Suppressor macrophage treated with lipopolysaccharide for 1 hour (primary cell): ENCODE data around the gene VILL.
"Not testable (repeated sequence)": the region's sequence is repeated elsewhere in the genome, so short reads cannot be mapped to it uniquely, and the experiment has no call there.

Experiments
- DNase-seq, 3 donors: peaks; one replicate each; pipeline ENCODE4 v3.0.0-alpha.2; 2020 to 2022

VILL gene

DNA sequence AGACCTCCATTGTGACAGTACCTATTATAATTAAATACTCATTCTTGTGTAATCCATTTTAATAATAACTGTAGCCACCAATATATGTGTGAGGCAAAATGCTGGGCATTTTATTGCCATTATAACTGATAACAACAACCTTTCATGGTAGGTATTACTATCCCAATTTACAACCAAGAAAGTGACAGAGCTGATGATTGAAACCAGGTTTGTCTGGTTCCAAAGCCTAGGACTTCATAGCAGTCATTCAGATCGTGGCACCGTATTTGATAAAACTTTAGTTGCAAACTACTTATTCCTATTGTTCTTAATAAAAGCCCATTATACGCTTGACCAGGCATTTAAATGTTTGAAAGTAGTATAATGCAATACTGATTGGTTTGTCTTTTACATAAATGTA is 26.4 kb upstream of the VILL start:
- no peak for DNase-seq

DNA sequence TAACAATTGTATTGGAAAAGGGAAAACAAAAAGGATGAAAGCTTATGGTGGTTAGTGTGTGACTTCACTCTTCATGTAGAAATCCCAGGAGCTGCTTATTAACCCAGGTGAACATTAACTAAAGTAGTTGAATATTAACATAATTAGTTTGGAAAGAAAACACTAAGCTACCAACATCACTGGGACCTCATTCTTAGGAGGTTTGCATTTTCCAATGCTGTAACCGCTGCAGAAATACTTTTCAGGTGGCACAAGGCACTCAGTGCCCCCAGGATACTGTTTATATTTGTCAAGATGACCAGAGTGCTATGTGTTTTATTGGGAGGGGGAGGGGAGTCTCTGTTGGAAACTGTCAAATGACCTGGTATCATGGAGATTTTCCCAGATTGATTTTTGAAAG is 25.9 kb upstream of the VILL start:
- no peak for DNase-seq

DNA sequence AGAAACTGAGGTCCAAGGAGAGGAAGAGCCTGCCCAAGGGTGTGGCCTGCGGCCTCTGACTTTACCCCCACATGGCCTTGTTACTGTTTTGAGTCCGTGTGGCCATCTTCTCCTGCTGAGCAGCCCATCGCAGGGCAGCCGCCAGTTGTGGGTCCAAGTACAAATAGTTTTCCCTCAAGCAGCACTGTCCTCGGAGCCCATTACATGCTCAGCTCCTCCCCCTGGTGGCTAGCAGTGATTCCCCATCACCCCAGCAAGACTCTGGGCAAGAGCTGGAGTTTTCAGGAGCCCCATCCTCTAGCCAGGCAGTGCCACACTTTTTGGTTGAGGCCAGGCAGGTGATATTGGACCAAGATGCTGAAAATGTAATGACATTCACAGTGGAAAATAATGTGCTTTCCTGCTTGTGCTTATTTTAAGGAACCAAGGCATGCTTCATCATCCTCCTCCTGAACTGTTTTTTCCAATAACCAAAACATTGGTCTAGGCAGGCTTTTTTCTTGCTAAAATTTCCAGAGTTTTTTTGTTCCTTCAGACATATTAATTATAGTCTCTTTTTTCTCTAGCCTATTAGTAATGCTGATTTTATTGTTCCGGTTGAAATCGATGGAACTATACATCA is 23.2 kb upstream of the VILL start:
- peak; percentile 66 to 85 (median 81) for DNase-seq

DNA sequence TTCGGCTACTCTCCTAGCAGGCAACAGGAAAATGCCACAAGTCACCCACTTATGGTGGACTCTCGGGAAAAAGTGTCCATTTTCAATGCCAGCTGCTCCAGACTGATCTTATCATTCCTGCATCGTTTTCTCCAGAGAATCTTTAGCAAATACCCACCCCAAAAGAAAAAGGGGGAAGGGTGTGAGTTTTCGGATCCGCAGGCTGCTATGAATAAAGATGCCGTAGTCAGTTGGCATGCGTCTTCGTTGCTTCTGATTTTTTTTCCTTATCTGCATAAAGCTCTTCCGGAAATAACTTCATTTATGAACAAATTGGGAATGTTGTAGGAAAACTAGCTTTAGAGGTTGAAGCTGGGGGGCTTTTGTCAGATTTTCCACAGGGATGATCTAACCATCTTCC is 22.4 kb upstream of the VILL start:
- DNase-seq: no peak

DNA sequence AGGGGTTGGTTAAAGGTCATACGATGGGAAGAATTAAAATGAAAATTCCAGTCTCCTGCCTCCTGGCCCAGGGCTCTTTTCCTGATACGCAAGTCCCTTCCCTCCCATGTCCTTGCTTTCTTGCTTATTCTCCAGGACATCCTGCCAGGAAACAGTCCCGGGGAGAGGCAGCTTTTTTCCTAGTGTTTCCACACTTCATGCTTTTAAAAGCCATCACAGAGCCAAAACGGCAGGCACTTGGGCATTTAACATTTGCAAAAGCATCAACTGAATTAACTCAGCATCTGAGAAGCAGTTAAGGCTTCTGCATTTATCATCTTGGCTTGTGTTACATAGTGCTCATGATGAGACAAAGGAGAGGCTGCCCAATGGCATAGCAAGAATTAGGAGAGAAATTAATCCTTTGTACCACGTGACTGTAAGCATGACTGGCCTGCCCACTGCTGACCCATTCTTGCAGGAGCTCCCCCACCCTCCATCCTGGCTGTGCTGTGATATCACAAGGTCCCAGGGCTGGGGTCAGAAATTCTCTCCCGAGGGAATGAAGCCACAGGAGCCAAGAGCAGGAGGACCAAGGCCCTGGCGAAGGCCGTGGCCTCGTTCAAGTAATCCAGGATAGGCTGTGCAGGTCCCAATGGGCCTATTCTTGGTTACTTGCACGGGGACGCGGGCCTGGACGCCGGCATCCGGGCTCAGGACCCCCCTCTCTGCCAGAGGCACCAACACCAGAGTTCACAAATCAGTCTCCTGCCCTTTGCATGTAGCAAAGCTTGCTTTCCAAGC is 21.6 kb upstream of the VILL start:
- DNase-seq: no peak

DNA sequence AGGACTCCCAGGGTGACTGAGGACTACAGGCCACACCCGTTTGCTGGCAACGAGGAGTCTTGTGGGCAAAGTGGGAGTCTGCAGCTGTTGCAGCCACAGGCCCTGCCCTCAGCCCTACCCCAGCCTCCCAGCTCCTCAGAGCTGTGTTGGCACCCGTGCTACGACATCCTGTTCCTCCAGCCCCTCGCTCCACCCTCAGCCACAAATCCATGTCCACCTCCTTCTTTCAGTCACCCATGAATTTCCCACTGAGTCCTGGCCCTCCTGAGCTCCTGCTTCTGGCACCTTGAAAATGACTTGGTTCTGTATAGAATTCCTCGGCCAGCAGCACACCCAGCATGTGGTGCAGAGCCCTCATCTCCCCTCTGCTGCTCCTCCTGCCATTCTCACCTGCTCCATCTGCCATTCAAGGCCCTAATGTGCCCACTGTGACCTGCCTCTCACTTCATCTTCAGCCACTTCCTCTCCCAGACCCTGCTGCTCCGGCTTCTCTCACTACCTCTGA is 20.9 kb upstream of the VILL start:
- no peak for DNase-seq

DNA sequence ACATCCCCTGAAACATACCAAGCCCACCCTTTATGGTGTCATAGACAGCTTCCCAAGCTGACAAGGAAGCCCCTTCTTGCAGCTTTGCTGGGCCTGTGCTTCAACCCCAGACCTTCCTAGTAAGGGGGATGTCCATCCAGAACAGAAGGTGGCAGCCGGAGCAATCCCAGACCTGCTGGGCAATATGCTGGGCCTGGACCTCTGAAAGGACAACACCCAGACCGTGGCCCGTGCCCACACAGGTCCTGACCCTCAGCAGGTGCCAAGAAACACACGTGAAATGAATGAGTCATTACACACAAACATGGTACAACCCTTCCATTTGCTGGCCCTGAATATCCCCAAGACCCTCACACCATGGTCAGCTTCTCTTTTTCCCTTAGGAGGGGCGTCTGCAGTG is 19.8 kb upstream of the VILL start:
- DNase-seq: no peak

DNA sequence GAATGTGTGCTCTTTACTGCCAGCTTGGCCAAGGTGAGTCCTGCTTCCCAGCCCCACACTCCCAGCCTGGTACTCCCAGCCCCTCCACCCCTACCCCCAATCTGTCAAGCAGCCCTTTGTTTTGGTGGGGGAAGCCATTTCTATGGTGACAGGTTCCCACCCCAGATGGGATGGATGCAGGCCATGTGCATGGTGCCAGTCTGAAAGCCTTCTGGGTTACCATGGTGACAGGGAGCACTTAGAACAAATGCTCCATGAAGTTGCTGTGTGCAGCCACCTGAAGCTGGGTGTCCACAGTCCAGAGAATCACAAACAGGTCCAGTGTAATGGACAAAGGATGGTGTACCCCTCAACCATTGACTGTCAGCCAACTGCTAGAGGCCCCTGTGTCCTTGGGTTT is 19.1 kb upstream of the VILL start:
- DNase-seq: no peak

DNA sequence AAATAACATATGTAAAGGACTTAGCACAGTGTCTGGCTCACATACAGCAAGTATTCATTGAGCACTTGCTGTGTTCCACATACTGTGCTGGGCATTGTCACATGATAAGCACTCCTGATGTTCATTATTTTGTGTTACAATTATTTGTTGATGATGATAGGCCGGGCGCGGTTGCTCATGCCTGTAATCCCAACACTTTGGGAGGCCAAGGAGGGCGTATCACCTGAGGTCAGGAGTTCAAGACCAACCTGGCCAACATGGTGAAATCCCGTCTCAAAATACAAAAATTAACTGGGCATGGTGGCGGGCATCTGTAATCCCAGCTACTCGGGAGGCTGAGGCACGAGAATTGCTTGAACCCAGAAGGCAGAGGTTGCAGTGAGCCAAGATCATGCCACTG is 18.5 kb upstream of the VILL start:
- DNase-seq: not testable (repeated sequence)

DNA sequence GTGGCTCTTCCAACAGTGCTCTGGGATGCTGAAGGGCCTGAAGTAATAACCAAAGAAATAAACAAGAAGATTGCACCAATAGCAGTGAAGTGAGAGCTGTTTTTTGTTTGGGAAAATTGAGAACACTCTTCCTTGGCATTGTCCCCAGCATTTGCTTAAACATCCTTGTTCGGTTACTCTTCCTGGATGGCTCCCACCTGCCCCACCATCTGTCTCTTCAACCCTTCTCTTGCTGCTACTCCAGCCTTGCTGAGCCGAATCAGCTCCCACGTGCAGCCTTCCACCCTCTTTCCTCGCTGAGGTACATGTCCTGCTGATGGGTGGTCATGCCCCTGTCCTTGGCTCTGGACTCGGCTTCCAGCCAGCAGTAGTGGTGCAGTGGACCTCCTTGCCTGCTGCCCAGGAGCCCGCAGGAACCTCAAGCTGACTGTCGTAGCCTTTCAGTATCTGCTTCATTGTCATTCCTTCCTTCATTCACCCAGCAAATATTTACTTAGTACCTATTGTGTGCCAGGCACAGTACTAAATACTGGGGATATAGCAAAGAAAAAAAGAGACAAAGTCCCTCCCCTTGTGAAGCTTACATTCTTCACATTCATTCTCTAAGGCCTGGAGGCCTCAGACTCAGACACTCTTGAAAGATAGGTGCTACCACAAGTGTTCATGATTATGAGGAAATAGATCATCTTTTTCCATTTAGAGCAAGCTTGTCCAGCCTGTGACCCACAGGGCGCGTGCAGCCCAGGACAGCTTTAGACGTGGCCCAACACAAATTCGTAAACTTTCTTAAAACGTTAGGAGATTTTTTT is 17.1 kb upstream of the VILL start:
- no peak for DNase-seq

DNA sequence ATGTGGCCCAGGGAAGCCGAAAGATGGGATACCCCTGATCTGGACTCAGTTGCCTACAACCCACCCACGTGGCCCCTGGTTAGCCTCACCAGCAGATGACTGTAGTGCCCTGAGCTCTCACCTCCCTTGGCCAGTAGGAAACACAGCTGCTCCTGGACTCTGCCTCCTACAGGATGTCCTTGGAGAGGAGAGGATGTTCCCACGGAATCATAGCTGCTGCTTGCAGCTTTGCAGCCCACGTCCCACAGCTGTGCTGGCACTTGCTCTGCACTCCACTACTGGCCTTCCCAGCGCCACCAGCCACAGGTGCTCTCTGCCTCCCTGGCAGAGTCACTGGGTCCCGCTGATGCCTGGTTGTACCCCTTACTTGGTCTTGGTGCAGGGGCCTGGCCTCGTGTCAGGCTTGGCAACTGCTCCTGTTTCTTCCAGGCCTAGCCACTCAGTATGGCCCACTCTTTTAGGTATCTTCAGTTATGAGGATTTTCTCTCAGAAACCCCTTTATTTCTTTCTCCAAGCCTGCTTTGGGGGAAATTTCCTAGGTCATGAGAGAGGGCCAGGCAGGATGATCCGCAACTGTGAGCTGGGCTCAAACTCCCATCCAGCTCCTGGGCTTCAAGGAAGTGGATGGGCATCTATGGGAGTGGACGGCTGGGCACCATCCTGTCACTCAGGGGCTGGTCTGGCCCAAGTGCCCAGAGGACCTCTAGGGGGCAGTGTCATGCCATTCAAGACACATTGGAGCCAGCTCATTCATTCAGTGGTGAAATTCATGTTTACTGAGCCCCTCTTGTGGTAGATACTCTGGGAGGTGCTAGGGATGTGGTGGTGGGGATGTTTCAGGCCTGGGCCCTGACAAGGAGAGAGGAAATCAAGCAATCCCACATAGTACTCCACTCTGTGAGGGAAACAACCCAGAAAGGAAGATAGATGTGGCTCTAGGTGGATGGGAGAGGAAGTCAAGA is 16.2 kb upstream of the VILL start:
- peak; percentile 85 to 91 (median 88) for DNase-seq

DNA sequence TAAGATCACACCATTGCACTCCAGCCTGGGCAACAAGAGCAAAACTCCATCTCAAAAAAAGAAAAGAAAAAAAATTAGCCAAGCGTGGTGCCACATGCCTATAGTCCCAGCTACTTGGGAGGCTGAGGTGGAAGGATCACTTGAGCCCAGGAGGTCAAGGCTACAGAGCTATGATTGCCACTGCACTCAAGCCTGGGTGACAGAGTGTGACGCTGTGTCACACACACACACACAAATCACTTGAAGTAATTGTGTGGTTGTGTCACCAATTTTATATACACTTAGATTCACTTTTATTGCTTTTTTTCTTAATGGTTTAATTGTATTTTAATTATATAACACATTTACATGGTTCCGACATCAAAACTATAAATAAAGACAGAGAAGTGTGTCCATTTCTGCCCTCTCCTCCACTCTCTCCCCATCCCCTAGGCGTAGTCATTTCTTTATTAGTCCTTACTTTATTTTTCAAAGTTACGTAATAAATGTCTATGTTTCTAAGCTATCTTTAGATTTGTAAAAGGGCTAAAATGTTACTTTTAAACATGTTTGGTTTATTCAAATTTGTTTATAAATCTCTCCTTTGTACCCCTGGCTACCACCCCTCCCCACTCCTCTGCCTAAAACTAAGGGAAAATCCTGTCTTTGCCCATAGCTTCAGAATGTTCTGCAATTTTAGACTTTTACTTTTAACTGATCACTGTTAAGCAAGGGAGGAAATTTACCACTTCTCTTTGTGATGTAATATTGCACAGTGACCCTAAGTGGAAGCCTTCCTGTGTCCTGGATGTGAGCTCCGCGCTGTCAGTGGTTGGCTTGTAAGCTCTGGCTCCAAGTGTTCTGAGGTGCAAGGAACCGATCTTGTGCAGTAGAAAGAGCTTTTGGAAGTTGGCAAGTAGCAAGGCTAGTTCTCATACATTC is 10.8 kb upstream of the VILL start:
- DNase-seq: peak; percentile 81 to 94 (median 94)

DNA sequence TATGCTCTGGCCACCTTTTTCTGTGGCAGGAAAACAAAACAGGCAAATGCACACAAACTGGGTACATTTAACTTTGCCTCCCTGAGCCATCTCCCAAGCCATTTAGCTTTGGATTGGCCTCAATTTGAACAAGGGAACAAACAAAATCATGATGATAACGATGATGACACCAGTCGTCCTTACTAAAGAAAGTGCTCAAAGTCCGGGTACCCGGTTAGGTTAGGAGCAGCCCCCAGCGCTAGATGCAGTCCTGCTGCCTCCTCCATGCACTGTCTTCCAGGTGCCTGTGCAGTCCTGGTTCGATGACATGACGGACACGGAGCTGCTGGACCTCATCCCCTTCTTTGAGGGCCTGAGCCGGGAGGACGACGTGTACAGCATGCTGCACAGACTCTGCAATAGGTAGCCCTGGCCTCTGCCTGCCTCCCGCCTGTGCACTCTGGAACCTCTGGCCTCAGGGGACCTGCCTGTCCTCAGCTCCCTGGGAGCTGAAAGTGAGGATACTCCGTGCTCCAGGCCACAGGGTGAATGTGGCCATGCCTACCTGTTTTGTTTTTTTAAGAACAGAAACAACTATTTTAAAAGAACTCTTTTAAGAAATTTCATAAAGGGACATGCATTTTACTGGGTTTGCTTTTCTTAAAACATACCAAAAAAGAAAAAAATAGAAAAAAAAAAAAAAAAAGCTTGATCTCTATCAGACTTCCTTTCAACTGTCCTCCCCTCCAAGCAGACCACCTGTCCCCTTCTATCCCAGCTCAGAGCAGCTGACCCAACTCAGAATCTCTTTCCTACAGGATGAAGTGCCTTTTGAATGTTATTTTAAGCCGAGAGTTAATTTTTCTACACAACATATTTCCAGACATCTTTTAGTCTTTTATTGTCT is 9.9 kb upstream of the VILL start:
- DNase-seq: no peak

DNA sequence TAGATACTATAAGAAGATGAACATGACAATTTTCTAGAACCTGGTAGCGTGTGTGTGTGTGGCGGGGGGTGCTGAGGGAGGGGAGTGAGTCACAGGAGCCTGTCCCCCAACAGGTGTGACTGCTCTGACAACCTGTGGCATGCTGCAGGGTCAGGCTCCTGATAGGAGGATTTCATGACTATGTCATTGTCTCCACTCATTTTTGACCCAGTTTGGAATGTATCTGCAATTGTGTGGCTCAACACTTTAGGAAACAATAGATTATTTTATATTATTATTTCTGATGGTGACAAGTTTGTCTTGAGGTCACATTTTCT is 9.3 kb upstream of the VILL start:
- DNase-seq: no peak

DNA sequence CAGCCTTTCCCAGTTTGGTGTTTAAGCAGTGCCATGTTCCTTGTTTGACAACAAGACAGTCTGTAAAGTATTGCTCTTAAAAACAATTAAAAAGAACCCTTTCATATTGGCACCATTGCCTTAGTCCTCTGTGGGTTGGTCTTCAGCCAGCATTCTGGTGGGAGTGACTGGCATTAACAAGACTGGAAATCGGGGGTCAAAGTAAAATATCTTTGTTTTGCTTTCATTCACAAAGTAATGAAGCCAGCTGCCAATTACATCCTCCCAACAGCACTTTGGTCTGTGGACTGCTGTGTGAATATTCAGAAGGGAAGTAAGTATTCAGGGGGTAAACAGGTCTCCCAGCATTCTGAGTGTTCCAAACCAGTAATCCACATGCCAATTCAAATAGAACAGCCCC is 8.3 kb upstream of the VILL start:
- no peak for DNase-seq

DNA sequence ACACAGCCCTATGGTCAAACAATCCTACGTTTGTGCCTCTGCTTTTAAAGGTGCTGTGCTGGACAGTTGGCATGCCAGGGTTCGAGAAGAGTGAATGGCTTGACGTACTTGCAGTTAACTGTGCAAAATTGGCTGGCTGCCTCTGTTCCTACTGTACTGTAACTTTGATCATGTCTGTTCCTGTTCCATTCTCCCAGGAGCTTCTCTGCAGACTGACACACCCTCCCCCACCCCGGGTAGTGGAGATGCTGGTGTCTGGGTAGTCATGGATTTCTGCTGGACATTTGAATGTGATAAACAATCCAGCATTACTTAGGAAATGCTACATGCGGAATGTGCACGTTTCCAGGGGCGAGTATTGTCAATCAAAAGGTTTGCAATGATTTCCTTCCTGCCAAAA is 6.5 kb upstream of the VILL start:
- DNase-seq: no peak

DNA sequence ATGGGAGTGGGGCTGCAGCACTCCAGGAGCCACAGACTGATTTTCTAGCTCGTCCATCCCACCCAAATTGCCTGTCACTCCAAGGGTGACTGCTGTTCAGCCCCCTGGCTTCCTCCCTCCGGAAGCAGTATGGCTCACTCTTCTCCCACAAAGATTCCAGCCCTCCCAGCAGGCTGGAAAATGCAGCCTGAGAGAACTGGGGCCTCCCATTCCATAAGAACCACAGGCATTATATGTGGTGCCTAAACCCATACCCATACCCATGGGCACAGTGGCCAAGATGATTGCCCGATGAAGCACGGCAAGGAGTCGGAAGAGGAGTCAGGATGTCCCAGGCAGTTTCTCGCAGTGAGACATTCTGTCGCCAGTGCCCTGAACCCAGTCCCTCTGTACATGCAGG is 6.0 kb upstream of the VILL start:
- DNase-seq: no peak

DNA sequence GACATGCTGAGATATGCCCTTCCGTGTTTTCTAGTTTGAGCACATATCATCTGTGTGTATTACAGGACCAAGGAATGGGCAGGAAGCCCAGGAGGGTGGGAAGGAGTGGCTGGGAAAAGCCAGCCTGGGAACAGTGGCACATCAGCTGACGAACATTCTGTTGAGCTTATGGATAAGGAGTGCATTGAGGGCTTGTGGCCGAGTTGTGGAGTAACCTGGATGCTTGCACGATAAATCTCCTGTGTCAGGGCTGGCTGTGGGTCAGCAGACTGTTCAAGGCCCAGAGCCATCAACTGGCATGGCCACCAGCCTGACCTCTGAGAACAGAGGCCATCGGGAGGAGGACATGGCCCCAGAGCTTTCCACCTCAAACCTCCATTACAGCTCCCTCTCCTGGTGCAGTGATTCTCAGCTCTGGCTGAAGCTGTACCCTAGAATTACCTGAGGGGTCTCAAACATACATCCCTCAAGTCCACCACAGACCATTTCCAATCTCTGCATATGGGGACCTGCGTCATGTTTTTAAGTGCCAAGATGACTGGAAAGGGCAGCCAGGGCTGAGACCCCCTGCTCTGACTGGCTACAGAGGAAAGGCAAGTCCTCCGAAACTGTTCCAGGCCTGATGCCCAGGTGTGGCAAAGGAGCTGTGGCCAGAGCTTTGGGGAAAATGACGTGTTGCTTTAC is 4.8 kb upstream of the VILL start:
- DNase-seq: no peak

DNA sequence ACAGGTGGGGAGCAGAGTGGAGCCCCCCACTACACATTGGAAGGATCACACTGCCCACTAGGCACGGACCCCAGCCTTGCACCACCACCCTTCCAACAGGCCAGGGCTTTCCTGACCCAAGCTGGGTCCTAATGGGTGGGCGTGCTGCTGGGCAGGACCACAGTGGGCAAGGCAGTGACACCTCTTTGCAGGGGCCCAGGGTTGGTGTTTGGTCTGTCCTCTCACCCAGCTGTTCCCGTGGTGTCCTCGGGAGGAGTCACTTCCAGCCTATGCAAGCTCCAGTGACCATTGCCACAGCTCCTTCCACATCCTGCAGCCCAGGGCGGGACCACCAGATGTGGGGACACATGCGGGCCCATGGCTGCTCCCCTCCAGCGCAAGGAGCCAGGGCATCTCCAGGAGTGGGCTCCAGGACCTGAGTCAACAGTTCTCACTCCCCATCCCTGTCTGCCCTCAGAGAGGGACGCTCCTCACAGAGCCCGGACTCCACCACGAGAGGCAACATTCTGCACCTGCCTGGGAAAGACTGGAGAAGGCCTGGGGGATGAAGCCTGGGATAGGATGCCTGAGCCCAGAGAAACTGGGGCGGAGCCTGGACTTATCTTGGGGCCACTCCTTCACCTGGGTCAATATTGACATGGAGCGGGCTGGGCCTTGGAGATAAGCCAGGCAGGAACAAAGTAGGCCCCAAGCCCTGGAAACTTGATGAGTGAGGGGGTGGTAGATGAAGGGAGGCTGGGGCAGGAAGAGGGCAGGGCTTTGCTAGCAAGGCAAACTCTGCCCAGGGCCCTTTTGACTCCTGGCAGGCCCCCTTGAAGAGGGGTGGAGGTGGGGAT is 3.9 kb upstream of the VILL start:
- no peak for DNase-seq
